ENCODE data around the gene XXYLT1.
A peak's percentile ranks its signal among the peaks of the same experiment; 100 is the strongest.

The XXYLT1 gene

DNA sequence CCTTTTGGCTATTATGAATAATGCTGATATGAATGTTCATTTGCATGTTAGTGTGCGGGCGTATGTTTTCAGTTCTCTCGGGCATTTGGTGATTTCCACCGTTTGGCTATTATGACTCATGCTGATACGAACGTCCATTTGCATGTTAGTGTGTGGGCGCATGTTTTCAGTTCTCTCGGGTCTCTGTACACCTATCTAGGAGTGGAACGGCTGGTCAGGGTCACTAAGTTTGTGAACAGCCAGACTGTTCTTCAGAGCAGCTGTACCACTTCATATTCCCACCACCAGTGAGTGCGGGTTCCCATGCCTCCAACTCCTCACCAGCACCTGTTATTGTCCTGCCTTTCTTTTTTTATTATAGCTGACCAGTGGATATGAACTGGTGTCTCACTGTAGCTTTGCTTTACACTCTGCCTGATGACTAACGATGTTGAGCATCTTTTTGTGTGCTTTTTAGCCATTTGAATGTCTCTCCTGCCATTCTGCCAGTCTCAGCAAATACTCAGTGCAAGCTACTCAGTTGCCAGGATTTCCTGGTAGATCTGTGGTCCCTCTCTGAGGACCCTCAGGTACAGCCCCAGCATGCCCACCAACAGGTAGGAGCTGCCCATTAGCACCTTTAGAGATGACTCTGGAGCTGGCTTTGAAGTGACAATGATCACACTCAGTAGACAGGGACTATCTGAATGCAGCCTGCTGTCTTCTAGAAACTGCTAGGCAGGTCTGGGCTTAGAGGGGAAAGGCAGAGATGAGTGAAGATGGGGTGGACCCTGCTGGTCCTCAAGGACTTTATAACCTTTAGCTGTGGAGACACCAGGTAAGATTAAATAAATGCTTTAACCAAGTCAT, 141.1 kb downstream of the XXYLT1 start:
- DNase-seq (ENCODE audit: low spot score), result no peak

DNA sequence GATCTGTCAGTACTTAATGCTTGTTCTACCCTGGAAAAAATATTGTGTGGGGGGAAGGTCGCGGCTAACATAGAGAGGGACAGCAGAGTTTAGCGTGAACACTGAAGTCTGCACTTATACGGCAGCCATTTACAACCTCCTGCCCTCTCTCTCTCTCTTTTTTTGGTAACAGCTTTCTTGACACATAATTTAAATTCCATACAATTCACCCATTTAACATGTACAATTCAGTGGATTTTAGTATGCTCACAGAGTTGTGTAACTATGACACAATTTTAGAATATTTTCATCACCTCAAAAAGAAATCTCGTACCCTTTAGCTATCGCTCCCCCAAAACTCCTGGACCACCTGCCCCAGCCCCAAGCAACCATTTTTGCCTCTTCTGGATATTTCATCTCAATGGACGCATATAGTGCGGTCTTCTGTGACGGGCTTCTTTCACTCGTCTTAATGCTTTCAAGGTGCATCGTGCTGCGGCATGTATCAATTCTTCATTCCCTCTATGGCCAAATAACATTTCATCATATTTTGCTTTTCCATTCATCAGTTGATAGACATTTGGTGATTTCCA, 141.8 kb downstream of the XXYLT1 start:
- DNase-seq (ENCODE audit: low spot score), result no peak

DNA sequence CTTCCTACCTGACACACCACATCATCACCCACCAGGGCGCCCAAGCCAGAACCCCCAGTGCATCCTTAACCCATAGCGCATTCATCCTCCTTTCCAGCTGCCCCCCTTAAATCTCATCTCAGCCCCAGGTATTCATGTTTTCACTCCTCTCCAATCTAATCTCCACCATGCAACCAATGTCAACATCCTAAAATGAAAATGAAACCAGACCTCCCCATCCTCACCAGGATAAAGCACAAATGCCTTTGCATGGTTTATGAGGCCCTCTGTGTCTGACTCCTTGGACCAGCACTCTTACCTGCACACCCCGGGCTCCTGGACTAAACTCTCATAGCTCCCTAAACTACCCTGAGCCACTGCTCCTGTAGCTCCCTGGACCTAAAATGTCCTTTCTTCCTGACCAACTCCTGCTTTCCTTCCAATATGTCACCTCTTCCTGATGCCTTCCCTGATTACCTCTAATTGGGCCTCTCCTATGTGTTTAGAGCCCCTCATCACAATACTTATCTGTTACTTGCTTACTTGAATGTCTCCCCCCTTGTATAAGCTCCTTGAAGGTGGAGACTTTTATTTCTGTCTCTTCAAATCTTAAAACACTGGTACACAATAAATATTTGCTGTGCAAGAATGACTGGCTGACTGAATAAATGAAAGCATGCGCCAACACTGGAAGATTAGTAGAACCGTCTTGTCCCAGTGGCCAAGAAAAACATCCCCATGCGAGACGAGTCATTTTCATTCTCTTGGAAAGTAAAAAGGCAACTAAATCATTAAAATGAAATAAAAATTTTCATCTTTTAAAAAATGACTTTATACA, 142.5 kb downstream of the XXYLT1 start:
- no peak for DNase-seq (ENCODE audit: low spot score)

DNA sequence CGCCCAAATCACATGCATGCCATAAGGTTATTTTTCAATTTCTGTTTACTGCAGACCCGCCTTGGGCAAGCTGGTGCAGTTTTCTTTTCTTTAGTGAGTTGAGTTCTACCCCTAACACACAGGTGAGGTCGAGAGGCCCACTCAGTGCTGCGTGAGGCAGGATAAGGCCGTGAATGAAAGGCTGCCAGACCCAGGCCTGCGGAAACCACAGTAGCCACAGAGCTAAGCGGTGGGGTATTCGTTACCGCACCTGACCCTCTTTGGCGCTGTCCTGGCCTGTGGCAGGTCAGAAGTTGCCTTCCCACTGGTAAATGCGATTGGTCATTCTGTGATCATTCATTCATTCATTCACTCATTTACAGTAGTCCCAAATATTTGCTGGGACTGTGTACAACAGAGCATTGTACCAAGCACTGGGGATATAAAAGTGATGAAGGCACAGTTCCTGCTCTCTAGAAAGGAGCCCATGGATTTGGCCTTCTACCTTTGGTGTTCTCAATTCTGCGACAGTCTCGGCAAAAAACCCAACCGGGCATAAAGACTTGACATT, 144.8 kb downstream of the XXYLT1 start:
- no peak for DNase-seq (ENCODE audit: low spot score)

DNA sequence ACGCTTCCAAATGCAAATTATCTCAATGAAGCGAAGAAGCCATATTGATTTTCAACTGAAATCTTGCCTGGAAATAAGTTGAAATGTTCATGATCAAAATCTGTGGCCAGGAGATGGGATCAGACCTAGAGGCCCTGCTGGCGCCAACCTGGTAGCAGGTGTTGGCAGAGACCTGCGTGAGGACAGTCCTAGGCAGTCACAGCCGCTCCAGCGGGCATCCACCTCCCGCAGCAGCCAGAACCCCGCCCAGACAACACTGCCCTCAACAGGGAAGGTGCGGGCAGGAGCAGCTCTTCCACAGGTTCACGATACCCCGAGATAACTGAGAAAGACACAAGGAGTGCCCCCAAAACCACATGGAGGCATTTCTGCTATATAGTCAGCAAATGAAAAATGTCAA, 145.3 kb downstream of the XXYLT1 start:
- no peak for DNase-seq (ENCODE audit: low spot score)

DNA sequence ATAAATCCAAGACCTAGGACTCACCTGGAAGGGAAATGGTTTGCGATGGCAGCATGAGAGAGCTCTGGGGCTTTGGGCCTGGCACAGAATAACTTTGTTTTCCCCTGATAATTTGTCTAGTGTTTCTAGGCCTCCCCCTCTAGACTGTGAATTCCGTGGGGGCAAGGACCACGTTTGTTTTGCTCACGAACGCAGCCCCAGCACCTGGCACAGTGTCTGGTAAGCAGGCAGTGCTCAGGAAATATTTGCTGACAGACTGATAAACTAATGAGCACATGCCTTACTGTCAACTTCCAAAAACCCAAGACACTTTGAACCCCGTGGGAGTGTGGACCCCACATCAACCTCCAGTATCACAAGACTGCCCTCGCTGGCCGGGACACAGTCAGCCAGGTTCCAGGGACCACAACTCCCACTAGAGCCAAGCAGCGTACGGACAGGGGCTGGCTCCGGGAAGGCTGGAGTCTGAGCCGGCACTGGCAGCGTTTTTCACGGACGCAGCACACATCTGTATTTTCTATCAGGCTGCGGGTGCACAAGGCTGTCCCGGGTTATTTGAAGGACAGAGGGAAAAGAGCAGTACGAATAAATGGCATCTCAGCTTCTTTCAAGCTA, 146.5 kb downstream of the XXYLT1 start:
- no peak for DNase-seq (ENCODE audit: low spot score)

DNA sequence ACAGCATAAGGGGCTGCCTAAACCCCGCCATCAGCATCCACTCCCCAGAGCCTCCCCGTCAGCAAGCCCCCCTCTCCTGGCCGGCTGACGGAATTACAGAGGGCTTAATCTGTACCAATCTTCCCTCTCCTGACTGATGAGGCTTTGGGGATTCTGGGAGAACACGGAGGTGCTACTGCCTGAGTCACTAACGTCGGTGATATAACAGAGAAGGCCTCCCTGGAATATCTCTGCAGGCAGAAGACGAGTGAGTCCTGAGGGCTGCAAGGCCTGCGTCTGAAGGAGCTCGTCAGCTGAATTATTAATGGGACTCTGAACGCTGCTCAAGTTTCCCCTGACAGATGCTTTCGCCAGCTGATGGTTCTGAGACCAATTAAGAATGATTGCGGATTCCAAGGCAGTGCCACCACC, 147.7 kb downstream of the XXYLT1 start:
- DNase-seq (ENCODE audit: low spot score), result no peak

DNA sequence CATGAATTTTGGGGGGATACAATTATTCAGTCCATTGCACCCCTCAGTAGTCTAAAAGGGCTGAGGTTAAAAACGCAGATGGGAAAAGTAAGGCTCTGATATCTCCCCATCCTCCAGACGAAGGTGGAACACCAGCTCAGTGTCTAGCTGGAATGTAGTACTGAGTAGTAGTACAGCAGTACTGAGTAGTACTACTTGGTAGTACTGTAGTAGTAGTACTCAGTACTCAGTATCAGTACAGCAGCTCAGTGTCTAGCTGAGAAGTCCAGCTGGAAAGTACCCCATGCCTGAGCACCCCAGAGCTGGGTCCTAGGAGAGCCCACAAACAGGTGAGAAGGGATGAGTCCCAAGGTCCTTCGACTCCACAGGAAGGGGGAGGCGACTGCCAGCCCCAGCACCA, 148.7 kb downstream of the XXYLT1 start:
- no peak for DNase-seq (ENCODE audit: low spot score)

DNA sequence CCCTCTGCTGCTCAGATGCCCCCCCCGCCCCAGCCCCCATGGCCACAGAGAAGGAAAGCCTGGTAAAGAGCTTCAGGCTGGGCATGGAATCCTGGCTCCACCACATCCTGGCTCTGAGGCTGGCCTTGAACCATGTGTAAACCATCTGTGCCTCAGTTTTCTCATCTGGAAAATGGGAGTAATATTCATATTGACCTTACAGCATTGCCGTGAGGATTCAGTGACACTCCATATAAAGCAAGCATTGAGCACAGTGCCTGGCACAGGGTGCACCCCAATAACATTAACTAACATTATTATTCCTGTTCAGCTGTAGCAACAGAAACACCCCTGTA, 150.7 kb downstream of the XXYLT1 start:
- DNase-seq (ENCODE audit: low spot score), result no peak

DNA sequence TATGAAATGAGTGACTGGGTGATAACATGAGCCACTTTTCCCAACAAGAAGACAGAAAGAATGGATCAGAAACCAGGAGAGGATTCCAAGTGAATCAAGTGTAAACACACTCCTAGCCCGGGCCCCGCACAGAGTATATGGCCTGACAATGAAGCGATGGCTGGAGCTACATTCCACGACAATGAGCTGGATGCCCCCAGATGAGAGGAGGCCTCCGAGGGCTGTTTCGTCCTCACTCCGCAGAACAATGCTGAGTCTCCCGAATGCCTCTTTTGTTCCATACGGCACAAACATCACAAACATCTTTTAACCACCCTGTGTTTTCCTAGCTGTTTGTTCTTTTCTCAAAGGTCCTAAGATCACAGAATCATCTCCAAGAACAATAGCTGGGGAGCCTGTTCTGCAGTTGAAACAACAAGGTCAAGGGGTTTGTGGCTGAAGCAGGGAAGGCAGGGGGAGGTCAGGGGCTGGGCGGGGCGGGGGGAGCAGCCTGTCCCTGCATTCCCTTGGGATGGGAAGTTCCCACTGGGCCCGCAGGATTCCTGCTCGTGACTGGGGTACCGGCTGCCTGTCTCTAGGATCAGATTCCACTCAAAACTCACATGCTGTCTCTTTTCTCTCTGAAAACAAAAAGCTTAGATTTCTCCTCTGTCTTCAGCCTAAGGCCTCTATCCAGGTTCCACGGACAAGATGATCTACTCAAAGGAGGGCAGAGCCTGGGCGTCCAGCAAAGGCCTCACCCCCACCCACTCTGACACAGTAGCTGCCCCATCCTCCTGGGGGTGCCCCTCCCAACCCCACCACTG, 151.3 kb downstream of the XXYLT1 start:
- DNase-seq (ENCODE audit: low spot score), result no peak

DNA sequence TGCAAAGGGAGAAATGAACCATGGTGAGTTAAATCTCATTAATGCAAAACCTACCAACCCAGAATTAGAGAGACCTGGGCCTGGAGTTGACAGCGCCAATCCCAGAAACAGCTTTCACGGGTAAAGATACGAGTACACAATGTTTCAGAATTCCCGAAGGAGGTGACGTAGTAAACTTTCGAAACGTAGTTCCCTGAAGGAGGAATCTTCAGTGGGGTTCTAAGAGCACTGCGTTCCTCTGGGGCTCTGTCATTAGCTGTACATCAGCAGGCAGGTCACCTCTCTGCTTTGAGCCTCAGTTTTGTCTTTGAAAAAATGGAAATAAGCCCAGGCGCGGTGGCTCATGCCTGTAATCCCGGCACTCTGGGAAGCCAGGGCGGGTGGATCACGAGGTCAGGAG, 152.3 kb downstream of the XXYLT1 start:
- no peak for DNase-seq (ENCODE audit: low spot score)

DNA sequence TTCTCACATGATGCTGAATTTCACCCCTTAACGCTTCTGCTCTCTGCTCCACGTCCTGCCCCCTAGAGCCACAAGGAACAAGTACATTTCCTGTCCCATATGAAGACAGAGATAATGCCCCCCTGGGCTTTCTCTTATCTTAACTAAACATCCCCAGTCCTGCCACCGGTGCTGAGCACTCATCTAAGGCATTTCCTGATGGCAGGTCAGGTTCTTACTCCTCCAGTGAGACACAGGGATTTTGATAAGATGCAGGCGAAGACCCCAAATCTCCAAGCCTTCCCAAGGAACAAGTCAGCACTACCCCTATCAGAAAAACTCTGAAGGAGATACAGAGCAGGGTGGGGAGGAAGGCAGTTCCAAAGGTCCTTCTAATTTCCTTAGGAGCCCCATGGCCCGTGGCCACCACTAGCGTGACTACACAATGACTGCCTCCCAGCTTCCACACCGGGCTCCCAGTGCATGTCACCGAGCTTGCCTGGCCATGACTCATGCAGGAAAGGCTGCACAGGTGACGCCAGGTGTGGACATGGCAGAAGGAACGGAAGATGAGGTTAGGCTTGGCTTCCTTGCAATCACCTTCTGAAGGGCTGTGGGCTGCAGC, 152.9 kb downstream of the XXYLT1 start:
- DNase-seq (ENCODE audit: low spot score), result peak; percentile 71

DNA sequence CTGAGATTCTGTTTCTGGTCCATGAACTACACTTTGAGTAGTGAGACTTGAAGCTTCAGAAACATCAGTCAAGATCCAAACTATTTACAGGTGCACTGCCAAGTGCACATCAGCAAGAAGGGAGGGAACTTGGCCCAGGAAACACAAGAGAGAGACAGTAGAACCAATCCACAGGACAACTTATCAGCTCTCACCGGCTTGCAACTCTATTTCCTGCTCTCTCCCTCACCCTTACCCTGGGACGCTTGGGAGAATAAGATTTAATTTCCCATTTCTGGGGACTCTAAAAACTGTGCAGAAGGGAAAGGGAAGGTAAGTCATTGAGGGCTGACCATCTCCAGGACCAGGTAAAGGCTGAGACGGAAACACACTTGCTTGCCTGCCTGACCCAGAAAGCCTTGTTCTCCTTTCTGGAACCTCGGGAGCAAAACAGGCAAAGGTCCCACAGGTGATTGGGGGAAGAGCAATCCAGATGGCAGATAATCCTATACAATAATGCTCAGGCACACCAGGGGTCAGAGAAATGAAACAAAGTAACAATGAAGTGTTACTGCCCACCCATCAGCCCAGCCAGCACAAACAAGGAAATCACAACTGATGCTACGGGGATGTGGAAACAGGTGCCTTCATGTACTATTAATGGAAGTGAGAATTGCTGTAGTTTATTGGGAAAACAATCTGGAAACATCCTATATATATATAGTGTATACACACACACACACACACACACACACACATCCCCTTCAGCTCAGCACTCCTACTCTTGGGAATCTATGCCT, 154.4 kb downstream of the XXYLT1 start:
- no peak for DNase-seq (ENCODE audit: low spot score)

DNA sequence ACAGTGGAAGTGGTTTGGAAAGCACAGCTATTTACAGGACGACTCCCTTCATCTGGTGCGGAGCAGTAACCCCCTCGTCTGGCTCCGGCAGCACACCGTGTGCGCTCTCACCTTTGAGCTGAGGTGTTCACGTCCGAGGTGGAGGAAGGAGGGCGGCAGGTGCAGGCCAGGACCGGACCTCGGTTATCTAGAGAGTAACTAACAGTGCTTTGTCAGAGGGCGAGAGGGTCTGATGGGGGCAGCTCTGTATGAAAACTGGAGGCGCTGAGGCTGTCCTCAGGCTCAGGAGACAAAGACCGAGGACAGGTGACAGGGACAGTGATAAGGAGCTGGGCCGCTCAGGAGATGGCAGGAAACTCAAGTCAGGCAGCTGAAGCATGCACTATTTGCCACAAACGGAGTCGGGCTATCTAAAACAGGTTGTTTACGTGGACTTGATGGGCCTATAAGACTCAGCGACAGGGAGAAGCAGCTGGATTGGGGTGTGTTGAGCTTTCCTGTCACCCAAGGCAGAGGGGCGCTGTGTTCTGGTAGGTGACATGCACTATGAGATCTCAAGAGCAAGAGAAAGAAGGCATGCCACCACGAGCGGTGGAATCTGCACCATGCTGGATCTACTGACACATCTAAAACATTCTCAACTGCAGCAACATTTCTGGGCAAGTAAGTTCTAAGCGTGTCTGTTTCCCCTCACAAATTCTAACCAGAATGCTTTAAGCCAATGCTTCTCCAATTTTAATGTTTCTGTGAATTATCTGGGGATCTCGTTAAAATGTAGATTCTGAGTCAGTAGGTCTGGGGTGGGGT, 155.2 kb downstream of the XXYLT1 start:
- DNase-seq (ENCODE audit: low spot score), result no peak

DNA sequence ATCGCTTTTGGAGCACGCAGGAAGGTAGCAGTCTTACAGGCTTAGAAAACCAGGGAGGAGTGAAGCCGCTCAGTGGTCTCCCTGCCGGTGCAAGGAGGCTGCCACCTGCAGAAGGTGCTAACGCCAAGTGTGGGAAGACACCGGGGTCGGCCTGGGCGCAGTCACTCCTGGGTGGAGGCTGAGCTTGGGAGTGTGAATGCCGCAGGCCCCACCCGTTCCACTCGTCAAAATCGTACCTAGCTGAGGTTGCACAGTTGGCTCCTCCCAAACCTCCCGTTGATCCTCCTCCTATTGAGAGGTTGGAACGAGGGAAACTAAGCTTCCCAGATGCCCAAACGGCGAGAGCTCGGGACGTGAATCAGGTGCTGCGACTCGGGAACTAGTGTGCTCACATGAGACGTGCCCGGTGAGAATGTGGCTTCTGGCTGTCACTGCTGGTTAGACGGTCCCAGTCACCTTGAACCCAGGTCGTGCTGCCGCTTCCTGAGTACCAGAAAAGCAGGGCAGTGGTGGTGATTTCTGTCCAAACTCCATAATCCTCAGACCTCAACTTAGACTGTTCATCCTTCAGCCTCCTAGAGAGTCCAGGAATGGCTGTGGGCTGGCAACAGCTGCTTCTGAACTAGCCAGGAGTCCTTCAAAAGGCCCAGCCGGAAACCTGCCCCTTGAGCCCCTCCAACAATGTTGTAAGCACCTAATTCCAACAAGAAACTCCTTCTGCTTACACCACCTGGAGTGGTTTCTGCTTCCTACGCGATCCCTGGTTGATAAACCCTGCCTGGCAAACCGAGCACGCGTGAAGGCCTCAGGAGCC, 156.0 kb downstream of the XXYLT1 start:
- DNase-seq (ENCODE audit: low spot score), result no peak

DNA sequence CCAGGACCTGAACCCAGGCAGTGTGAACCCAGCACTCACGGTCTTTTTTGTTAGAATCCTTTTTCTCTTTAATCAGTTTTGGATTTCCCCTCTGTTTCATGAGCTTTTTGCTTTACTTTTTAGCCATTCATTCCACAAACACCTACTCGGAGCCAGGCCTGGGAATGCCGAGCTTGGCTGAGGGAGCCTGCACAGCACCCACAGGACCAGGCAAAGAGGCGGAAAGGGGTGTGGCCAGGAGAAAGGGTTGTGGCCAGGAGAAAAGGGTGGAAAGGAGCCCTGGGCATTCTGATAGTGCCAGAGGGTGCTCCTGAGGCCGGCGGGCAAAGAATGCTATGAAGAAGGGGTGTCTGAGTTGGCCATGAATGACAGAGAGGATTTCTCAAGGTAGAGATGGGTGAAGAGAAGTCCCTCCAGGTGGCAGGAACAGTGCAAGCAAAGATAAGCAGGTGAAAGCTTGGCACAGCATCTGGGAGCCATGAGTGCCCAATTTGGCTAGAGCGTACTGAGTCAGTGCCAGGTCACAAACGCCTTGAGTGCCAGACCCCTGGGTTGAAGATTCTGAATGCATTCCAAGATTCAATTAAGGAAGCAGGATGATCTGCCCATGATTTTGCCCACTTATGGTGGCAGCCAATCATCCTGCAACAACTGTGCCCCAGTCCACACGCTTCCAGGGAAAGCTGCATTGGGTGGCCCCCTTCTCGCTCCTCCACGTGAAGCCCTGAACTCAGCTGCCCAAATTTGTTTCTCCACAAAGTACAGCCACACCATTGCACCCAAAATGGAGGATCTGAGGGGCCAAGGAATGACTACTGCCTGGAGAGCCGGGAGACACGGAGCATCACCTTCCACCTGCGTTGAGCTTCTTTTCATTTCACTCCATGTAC, 157.2 kb downstream of the XXYLT1 start:
- no peak for DNase-seq (ENCODE audit: low spot score)

DNA sequence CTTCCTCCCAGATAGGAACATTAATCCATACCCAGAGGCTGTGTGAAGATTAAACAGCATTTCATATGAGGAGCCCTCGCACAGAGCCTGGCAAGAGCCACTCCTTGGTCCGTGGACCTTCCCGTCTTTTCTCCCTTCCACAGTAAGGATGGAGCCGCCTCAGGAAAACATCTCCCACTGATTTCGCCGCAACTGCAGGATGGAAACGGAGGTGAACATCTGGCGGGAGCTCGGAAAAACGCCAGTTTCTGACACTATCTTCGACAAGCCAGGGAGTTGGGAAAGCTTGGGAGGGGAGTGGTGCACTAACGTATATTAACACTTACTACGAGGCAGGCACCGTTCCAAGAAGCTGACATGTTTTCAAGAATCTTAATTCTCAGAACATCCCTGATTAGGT, 157.9 kb downstream of the XXYLT1 start:
- DNase-seq (ENCODE audit: low spot score), result no peak

DNA sequence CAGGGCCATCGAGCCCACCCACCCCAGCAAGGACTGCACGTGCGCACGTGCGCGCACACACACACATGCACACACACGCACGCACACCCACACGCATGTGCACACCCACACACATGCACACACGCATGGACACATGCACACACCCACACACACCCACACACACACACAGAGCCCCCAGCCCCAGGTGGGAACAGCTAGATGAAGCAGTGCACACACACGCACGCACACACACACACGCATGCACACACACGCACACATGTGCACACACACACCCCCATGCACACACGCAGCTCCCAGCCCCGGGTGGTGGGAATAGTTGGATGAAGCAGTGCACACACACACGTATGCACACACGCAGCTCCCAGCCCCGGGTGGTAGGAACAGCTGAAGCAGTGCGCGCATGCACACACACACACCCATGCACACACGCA, 158.6 kb downstream of the XXYLT1 start:
- no peak for DNase-seq (ENCODE audit: low spot score)

Data from HuH-7 (cell line).